Small intestine (tissue), 7 donors: ENCODE results near the gene FAXC. TPM values are rescaled to one million over a fixed set of nuclear protein-coding genes. Genes with fewer than 3 reads are reported as not detected.
"Not testable (repeated sequence)": the region's sequence is repeated elsewhere in the genome, so short reads cannot be mapped to it uniquely, and the experiment has no call there.

Experiments used
- DNase-seq, 2 donors: peaks; one replicate each; pipeline versions ENCODE4 v3.0.0 to v3.0.0-alpha.2; 2013
- FAIRE-seq: peaks from 2 replicates; lab custom pipeline; 2012; peaks lifted over from hg19 to GRCh38; lab: Jason Lieb, UNC
- H3K27ac ChIP-seq, 3 donors: one replicate each; pipeline ENCODE4 v1.5.1; 2013; ENCODE audit warnings: low read length in 2 of 3, mild to moderate bottlenecking in 2 of 3, control low read depth in 1 of 3, inconsistent platforms in 1 of 3, low read depth in 1 of 3, moderate library complexity in 1 of 3
- H3K27me3 ChIP-seq, 3 donors: one replicate each; pipeline ENCODE4 v1.6.1; 2013; ENCODE audit warnings: low read length in 3 of 3, inconsistent platforms in 1 of 3; ENCODE audit not compliant: control insufficient read depth in 3 of 3, insufficient read depth in 3 of 3
- H3K36me3 ChIP-seq, 3 donors: one replicate each; pipeline ENCODE4 v1.6.1; 2013; ENCODE audit warnings: low read length in 3 of 3, inconsistent platforms in 1 of 3, low read depth in 1 of 3, mild to moderate bottlenecking in 1 of 3, moderate library complexity in 1 of 3; ENCODE audit not compliant: control insufficient read depth in 3 of 3, insufficient read depth in 2 of 3
- H3K4me1 ChIP-seq, 3 donors: one replicate each; pipeline ENCODE4 v1.6.1; 2013; ENCODE audit warnings: low read length in 2 of 3, inconsistent platforms in 1 of 3, low read depth in 1 of 3, mild to moderate bottlenecking in 1 of 3, moderate library complexity in 1 of 3; ENCODE audit not compliant: control insufficient read depth in 3 of 3, insufficient read depth in 2 of 3
- H3K4me3 ChIP-seq, 3 donors: one replicate each; pipeline ENCODE4 v1.5.1; 2013; ENCODE audit warnings: low read length in 3 of 3, control low read depth in 1 of 3, inconsistent platforms in 1 of 3, low read depth in 1 of 3, mild to moderate bottlenecking in 1 of 3, moderate library complexity in 1 of 3
- H3K9me3 ChIP-seq, 2 donors: one replicate each; pipeline ENCODE4 v1.6.1; 2013; ENCODE audit warnings: low read depth in 1 of 2, low read length in 1 of 2; ENCODE audit not compliant: control insufficient read depth in 2 of 2, insufficient read depth in 1 of 2
- WGBS, 3 donors: extraction: QIAGEN DNeasy Blood & Tissue Kit; methylation state at CpG; one replicate each; pipeline ENCODE4 v1.1.7; 2013; 5-methylcytosine and 5-hydroxymethylcytosine counted together
- polyA plus RNA-seq, 4 donors: library from polyadenylated mRNA; stranded (reverse) in 3 of 4; unstranded in 1 of 4; fragments of 200-250 nt in 3 of 4; fragments of 120-200 nt in 1 of 4; gene quantifications; one replicate each; pipeline versions ENCODE4 v1.2.1 to v1.2.3, GENCODE V29; 2013
- donor health status: healthy with polysubstance abuse.
- donor health status: control.
- donor health status: control.
- donor health status: Bipolar disorder and iron deficiency.
- donor health status: healthy.

Gene FAXC
- polyA plus RNA-seq, 4 donors, result 1.3 to 1.4 TPM; not detected in 2

DNA sequence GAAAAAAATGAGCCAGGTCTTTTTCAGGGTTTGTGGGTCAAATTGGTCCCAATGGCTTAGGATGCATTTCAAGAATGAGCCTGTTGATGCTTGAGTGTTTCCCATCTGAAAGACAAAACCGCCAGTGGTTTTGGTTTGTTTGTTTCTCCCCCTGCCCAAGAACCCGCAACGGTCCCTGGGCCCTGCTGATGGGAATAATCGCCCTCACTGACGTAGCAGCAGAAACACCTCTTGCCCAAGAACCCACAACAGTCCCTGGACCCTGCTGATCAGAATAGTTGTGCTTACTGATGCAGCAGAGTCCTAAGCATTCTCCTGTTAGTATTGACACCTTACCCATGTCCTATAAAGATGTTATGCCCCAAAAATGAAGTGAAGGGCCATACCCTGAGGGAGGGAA, 82.5 kb downstream of the FAXC start:
- H3K36me3 ChIP-seq, DNase-seq, H3K27ac ChIP-seq, H3K27me3 ChIP-seq, H3K9me3 ChIP-seq, FAIRE-seq, H3K4me1 ChIP-seq, H3K4me3 ChIP-seq: not testable (repeated sequence)
- WGBS, 3 donors, result 89 to 94% (median 90%) methylated on average over 5 of the region's 5 CpGs

DNA sequence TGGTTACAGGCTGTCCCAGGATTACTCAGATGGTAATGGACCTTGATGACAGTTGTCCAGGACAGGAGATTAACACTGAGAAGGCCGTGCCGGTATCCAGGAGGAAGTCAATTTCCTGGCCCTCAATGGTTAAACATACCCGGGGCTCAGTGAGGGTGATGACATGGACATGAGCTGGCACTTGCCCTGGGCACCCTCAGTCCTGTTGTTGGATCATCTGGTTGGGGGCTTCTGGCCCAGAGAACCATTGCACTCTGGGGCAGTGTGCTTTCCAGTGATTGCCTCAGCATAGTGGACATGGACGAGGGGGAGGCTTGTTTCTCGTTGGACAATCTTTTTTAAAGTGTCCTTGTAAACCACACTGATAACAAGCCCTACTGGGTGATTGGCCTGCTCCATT, 84.0 kb downstream of the FAXC start:
- not testable (repeated sequence) for H3K27me3 ChIP-seq, H3K9me3 ChIP-seq, H3K4me3 ChIP-seq, H3K36me3 ChIP-seq, DNase-seq, H3K4me1 ChIP-seq, FAIRE-seq, H3K27ac ChIP-seq
- 69 to 81% (median 77%) methylated on average over 5 of the region's 5 CpGs for WGBS, 3 donors

DNA sequence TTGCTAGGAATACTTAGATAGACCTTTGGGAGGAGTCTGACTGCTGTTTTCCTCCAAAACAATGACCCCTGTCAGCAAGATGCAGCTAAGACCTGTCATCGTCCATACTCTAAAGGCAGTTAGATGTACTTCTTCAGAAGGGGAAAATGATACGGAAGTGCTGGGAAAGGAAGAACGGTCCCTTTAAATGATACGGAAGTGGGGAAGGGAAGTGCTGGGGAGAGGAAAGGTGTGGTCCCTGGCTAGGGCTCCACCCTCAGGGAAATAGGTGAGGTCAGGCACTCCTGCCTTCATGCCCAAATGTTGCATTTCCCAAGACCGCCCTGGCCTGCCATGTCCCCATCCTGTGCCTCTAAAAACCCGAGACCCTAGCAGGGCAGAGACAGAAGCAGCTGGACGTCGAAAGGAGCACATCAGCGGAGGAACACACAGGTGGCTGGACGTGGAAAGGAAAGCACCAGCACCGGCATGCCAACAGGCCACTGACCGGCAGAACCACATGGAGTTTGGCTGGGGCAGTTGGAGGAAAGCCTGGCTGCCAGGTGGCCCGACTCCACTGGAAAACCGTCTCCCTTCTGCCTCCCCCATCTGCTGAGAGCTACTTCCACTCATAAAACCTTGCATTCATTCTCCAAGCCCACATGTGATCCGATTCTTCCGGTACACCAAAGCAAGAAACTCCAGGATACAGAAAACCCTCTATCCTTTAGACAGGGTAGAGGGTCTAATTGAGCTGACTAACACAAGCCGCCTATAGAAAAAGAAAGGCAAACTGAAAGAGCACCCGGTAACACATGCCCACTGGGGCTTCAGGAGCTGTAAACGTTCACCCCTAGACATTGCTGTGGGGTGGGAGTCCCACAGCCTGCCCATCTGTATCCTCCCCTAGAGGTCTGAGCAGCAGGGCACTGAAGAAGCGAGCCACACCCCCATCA, 94.6 kb downstream of the FAXC start:
- no peaks in the 10 kb centered on the region for H3K36me3 ChIP-seq
- 79 to 82% (median 80%) methylated on average over 20 of the region's 20 CpGs for WGBS, 3 donors
- FAIRE-seq, result no peak
- DNase-seq, result no peak
- no peaks in the 10 kb centered on the region for H3K27me3 ChIP-seq
- H3K4me1 ChIP-seq, result no peaks in the 10 kb centered on the region
- no peak overlapping the region for H3K27ac ChIP-seq
- H3K4me3 ChIP-seq, result no peak overlapping the region
- no peaks in the 10 kb centered on the region for H3K9me3 ChIP-seq

DNA sequence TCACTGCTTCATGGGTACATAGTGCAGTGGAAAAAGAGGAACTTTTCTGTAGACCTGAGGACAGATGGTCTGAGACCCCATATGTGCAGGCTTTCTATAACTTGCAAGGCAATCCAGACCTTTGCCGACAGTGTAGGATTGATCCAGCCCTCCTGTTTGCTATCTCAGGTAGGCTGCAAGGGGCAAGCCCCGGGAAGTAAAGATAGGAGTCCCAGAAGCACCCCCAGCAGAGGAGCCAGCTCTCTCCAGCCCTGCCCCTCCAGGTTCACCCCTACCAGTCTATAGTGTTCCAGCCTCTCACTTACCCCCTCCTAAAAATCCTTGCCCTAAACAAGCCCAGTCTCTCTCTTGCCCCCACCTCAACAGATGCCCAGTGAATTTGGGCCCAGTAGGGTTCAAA, 96.2 kb downstream of the FAXC start:
- WGBS, 3 donors, result 63 to 82% (median 75%) methylated on average over 2 of the region's 2 CpGs
- Histone ChIP-seq H3K27me3 (no peaks in the 10 kb centered on the region), H3K4me1 (no peaks in the 10 kb centered on the region), H3K9me3 (no peaks in the 10 kb centered on the region), H3K4me3 (no peak overlapping the region), H3K27ac (no peak overlapping the region), H3K36me3 (no peaks in the 10 kb centered on the region)
- DNase-seq (no peak), FAIRE-seq (no peak)

DNA sequence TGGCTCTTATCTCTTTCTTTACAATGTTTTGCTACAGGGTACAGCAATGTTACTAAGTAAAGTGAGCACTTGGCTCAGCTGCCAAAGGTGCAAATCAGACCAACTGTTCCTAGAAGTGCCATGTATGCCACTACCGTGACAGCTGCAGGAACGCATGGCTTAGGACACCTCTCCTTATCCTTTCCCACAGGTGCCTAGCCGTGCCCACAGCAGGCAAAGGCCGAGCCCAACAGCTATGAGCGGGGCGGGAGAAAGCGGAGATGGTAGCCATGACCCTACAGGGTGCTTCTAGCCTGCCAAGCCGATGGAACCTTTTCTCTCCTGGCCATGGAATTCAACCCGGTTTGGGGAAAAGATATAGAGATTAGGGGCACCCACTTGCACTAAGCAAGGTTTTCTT, 97.1 kb downstream of the FAXC start:
- FAIRE-seq, result no peak
- 79 to 91% (median 85%) methylated on average over 9 of the region's 9 CpGs for WGBS, 3 donors
- Histone ChIP-seq H3K9me3 (no peaks in the 10 kb centered on the region), H3K36me3 (no peaks in the 10 kb centered on the region), H3K27me3 (no peaks in the 10 kb centered on the region), H3K27ac (no peak overlapping the region), H3K4me1 (no peaks in the 10 kb centered on the region), H3K4me3 (no peak overlapping the region)
- DNase-seq, result no peak

DNA sequence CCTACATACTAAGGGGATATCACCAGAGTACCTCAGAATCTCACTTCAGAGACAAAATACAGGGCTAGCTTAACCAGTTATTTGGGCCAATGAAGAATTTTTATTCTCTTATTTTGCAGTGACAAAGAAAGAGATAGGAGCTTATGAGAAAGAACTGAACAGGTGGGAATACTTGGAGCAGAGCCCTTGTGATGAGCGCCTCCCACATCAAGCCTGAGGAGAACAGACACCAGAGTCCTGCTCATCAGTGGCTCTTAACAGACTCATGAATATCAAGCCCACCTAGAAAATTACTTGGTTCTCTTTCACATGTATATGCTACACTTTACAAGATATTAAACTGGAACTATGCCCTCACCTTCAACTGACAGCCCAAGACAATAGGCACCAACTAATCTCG, 99.0 kb downstream of the FAXC start:
- Histone ChIP-seq H3K9me3 (no peaks in the 10 kb centered on the region), H3K4me1 (no peaks in the 10 kb centered on the region), H3K36me3 (no peaks in the 10 kb centered on the region), H3K4me3 (no peak overlapping the region), H3K27me3 (no peaks in the 10 kb centered on the region), H3K27ac (no peak overlapping the region)
- no peak for FAIRE-seq
- DNase-seq, result no peak
- 85 to 91% (median 86%) methylated on average over 2 of the region's 2 CpGs for WGBS, 3 donors

DNA sequence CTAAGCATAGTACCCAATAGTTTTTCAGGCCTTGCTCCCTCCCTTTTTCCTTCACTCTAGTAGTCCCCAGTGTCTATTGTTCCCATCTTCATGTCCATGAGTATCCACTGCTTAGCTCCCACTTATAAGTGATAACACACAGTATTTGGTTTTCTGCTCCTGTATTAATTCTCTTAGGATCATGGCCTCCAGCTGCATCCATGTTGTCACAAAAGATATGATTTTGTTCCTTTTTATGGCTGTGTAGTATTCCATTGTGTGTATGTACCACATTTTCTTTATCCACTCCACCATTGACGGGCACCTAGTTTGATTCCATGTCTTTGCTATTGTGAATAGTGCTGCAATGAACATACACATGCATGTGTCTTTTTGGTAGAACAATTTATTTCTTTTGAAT, 102.9 kb downstream of the FAXC start:
- Histone ChIP-seq H3K27ac (no peak overlapping the region), H3K36me3 (no peaks in the 10 kb centered on the region), H3K9me3 (no peaks in the 10 kb centered on the region), H3K4me3 (no peak overlapping the region), H3K27me3 (no peaks in the 10 kb centered on the region), H3K4me1 (no peaks in the 10 kb centered on the region)
- 94 to 97% (median 95%) methylated on average over 1 of the region's 1 CpG for WGBS, 3 donors
- DNase-seq (no peak), FAIRE-seq (no peak)

DNA sequence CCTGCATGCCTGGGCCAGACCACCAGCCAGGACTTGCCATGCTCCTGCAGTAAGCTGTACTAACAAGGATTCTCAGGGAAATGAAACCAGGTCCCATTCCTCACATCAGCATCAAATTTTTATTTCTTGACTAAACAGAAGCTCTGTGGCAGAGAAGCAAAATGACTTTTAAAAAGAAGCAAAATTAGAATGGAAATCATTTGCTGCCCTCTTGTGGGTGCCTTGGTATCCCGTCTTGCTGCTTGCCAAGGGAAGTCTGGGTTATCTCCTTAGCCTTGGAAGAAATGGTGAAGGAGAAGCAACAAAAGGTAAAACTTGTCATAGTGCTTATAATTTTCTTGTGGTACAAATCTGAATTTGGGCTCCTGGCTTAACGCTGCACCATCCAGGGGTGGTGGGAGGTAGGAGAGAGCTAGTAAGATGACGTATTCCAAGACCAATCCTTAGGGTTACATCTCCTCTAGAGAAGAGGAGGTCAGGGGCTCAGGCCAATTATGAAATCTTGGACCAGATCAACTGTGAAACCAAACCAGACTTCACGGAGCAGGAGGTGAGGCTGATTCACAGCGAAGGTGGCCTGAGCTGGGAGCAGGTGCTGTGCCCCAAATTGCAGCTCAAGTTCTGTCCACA, 107.5 kb downstream of the FAXC start:
- DNase-seq, result peak in 1 of 2 donors; percentile 4
- 37 to 40% (median 38%) methylated on average over 5 of the region's 5 CpGs for WGBS, 3 donors

More for the DNA sequence above, 107.5 kb downstream of the FAXC start:
- H3K4me3 ChIP-seq, result no peak overlapping the region
- no peaks in the 10 kb centered on the region for H3K9me3 ChIP-seq
- H3K36me3 ChIP-seq, result no peaks in the 10 kb centered on the region
- H3K27me3 ChIP-seq, result no peaks in the 10 kb centered on the region
- H3K4me1 ChIP-seq, result no peaks in the 10 kb centered on the region
- no peak overlapping the region for H3K27ac ChIP-seq
- no peak for FAIRE-seq
